PFSK-1 (cell line): ENCODE data around the gene PAK1.

Source experiments
- FOXP2 ChIP-seq: optimal IDR thresholded peaks from 2 replicates; pipeline ENCODE3; 2011; ENCODE audit warnings: borderline replicate concordance, control low read depth, inconsistent platforms; ENCODE audit not compliant: insufficient read depth; ENCODE audit errors: extremely low read length, extremely low read depth
- POLR2AphosphoS5 ChIP-seq: IDR thresholded peaks from 2 replicates; pipeline ENCODE4 v1.6.1; 2012; ENCODE audit warnings: low read depth, mild to moderate bottlenecking, control low read depth, low read length, moderate library complexity
- SIN3A ChIP-seq: IDR thresholded peaks from 2 replicates; pipeline ENCODE4 v1.6.1; 2012; ENCODE audit warnings: mild to moderate bottlenecking, low read length, moderate library complexity, borderline replicate concordance; ENCODE audit not compliant: insufficient read depth
- TAF1 ChIP-seq: IDR thresholded peaks from 2 replicates; pipeline ENCODE4 v1.6.1; 2012; ENCODE audit warnings: low read length, control low read depth, borderline replicate concordance; ENCODE audit not compliant: insufficient read depth
- TF ChIP-seq, protein P1 (sequence below), 2 experiments: IDR thresholded peaks; 2 replicates each; pipeline versions ENCODE4 v1.6.1 to v1.8.0; 2011 to 2012; ENCODE audit warnings: low read depth in 2 of 2, low read length in 2 of 2, control low read depth in 1 of 2, inconsistent platforms in 1 of 2, mild to moderate bottlenecking in 1 of 2, moderate library complexity in 1 of 2; ENCODE audit not compliant: insufficient read depth in 1 of 2

The PAK1 gene

DNA sequence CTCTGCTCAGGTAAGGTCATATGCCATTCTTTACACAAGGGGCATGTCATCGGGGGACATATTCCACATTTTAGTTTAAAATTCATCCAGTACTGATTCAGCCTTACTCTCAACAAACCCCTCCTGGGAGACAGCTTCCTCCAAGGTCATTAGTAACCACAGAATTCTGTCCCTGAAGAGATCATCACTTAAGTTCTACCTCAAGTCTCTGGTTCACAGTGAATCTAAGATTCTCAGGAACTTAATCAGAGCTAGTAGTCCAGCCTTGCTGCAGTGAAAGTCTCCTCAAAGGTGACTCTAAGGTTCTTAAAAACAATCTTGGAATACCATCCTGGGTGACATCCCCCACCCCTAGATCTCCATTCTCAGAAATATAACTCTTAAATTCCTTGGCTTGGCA lies 153.5 kb downstream of the PAK1 start:
- no peak for TF ChIP-seq FOXP2
- TF ChIP-seq SIN3A = no peak
- no peak for TF ChIP-seq TAF1
- TF ChIP-seq, protein P1, sequence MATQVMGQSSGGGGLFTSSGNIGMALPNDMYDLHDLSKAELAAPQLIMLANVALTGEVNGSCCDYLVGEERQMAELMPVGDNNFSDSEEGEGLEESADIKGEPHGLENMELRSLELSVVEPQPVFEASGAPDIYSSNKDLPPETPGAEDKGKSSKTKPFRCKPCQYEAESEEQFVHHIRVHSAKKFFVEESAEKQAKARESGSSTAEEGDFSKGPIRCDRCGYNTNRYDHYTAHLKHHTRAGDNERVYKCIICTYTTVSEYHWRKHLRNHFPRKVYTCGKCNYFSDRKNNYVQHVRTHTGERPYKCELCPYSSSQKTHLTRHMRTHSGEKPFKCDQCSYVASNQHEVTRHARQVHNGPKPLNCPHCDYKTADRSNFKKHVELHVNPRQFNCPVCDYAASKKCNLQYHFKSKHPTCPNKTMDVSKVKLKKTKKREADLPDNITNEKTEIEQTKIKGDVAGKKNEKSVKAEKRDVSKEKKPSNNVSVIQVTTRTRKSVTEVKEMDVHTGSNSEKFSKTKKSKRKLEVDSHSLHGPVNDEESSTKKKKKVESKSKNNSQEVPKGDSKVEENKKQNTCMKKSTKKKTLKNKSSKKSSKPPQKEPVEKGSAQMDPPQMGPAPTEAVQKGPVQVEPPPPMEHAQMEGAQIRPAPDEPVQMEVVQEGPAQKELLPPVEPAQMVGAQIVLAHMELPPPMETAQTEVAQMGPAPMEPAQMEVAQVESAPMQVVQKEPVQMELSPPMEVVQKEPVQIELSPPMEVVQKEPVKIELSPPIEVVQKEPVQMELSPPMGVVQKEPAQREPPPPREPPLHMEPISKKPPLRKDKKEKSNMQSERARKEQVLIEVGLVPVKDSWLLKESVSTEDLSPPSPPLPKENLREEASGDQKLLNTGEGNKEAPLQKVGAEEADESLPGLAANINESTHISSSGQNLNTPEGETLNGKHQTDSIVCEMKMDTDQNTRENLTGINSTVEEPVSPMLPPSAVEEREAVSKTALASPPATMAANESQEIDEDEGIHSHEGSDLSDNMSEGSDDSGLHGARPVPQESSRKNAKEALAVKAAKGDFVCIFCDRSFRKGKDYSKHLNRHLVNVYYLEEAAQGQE (IDR thresholded peaks at IDR 0.05; ENCODE audit: insufficient read depth in 1 of 2, low read depth in 2 of 2, low read length in 2 of 2) = no peak
- no peak for TF ChIP-seq POLR2AphosphoS5

DNA sequence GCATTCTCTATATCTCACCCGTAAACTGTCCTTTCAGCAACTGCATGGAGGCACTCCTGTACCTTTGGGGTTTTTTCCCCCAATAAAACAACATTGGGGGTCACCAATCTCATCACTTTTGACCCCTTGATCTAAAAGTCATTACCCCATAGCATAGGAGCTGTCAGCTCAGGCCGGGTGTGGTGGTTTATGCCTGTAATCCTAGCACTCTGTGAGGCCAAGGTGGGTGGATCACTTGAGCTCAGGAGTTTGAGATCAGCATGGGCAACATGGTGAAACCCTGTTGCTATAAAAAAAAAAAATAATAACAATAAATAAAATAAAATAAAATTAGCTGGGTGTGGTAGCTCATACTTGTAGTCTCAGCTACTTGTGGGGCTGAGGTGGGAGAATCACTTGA lies 155.3 kb downstream of the PAK1 start:
- TF ChIP-seq POLR2AphosphoS5 (no peak), SIN3A (no peak), FOXP2 (no peak), TAF1 (no peak)
- TF ChIP-seq, protein P1 (IDR thresholded peaks at IDR 0.05; ENCODE audit: insufficient read depth in 1 of 2, low read depth in 2 of 2, low read length in 2 of 2) = no peak

DNA sequence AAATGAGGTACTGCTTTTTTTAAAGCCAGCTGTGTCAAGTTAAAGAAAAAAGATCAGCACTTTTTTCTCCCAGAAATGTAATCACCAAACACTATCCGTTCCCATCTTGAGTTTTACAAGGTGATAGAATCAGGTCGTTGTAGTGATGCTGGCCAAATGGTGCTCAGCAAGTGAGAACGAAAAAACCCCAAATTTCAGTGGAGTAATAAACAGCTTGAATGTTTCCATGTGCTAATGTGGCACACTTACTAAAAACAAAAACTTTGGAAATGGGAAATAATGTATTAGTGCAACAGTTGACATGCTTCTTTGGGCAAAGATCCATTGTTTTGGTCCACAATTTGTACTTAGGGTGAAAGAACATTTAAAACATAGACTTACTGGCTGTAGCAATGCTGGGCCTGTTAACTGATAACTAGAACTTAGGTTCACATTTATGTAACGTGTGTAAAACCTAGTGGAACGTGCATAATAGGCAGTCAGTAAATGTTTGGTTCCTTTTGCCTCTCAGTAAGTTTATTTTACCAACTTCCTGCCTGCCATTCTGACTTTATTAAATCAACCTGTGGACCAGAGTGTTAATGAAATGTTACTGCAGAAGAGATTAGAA lies 157.1 kb downstream of the PAK1 start:
- TF ChIP-seq, protein P1 (IDR thresholded peaks at IDR 0.05; ENCODE audit: insufficient read depth in 1 of 2, low read depth in 2 of 2, low read length in 2 of 2) = no peak
- TF ChIP-seq SIN3A (no peak), POLR2AphosphoS5 (no peak), TAF1 (no peak), FOXP2 (no peak)

DNA sequence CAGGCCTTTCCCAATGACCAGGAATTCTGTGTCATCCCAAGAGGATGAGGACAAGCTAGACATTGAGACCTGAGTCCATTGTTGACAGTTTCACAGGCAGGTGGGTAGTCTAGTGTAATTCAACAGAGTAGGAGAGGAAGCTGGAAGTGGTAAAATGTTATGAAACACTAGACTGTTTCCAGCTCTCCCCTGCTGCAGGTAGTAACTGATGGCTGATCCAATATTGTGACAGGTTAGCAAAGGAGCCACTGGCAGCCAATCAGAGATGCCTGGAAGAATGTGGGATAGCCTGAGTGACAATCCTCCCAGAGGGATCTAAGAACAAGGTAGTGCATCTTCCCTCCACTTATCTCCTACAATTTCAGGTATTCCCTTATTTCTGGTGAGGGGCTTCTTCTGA lies 161.8 kb downstream of the PAK1 start:
- TF ChIP-seq, protein P1 (IDR thresholded peaks at IDR 0.05; ENCODE audit: insufficient read depth in 1 of 2, low read depth in 2 of 2, low read length in 2 of 2) = no peak
- no peak for TF ChIP-seq FOXP2

DNA sequence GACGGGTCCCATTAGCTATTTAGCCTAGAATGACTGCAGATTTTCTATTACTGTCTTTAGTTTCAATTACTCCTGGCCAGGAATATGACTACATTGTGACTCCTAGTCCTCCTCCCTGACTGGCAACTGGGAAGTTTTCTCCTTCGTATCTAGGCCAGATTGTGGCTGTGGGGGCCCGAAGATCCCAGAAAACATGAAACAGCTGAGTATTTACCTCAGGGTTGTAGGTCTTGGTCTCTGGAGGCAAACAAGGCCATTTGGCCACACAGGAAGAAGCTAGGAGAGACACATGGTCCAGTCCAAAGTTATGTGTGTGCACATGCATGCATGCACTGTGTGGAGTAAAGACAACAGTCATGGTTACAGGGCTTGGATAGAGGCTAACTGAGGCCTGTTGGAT lies 162.2 kb downstream of the PAK1 start:
- TF ChIP-seq, protein P1 (IDR thresholded peaks at IDR 0.05; ENCODE audit: insufficient read depth in 1 of 2, low read depth in 2 of 2, low read length in 2 of 2) = no peak
- no peak for TF ChIP-seq TAF1
- no peak for TF ChIP-seq POLR2AphosphoS5
